Measurements from ENCODE around the gene MAP3K13.

GRCh38 chr3:185460309-185460708, 97.4 kb downstream of the MAP3K13 start:
- TF ChIP-seq, protein P1, sequence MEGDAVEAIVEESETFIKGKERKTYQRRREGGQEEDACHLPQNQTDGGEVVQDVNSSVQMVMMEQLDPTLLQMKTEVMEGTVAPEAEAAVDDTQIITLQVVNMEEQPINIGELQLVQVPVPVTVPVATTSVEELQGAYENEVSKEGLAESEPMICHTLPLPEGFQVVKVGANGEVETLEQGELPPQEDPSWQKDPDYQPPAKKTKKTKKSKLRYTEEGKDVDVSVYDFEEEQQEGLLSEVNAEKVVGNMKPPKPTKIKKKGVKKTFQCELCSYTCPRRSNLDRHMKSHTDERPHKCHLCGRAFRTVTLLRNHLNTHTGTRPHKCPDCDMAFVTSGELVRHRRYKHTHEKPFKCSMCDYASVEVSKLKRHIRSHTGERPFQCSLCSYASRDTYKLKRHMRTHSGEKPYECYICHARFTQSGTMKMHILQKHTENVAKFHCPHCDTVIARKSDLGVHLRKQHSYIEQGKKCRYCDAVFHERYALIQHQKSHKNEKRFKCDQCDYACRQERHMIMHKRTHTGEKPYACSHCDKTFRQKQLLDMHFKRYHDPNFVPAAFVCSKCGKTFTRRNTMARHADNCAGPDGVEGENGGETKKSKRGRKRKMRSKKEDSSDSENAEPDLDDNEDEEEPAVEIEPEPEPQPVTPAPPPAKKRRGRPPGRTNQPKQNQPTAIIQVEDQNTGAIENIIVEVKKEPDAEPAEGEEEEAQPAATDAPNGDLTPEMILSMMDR (IDR thresholded peaks at IDR 0.05): no peak
- TF ChIP-seq POLR2A (IDR thresholded peaks at IDR 0.05): no peak

All from esophagus squamous epithelium (tissue), 4 donors.